Measurements from ENCODE around the gene RNF26.
A peak's percentile ranks its signal among the peaks of the same experiment; 100 is the strongest.

Gene RNF26

GRCh38 chr11:119355091-119355843, 20.9 kb downstream of the RNF26 start:
- DNase-seq, result no peak

- peak; percentile 71 for DNase-seq
Measured at GRCh38 chr11:119356349-119357031, 22.2 kb downstream of the RNF26 start.

- DNase-seq, result no peak
Measured at GRCh38 chr11:119357074-119357473, 22.7 kb downstream of the RNF26 start.

GRCh38 chr11:119359365-119360214, 25.3 kb downstream of the RNF26 start:
- peak; percentile 47 for DNase-seq

GRCh38 chr11:119361056-119361787, 26.9 kb downstream of the RNF26 start:
- DNase-seq, result peak; percentile 87

GRCh38 chr11:119361941-119362725, 27.8 kb downstream of the RNF26 start:
- DNase-seq, result peak; percentile 54

GRCh38 chr11:119362741-119363080, 28.4 kb downstream of the RNF26 start:
- no peak for DNase-seq

GRCh38 chr11:119363081-119363850, 28.9 kb downstream of the RNF26 start:
- DNase-seq, result no peak

- DNase-seq, result peak; percentile 65
Measured at GRCh38 chr11:119363851-119364590, 29.7 kb downstream of the RNF26 start.

- DNase-seq, result peak; percentile 49
Measured at GRCh38 chr11:119365071-119365591, 30.8 kb downstream of the RNF26 start.

GRCh38 chr11:119366690-119367620, 32.6 kb downstream of the RNF26 start:
- no peak for DNase-seq

- peak; percentile 24 for DNase-seq
Measured at GRCh38 chr11:119367661-119368120, 33.4 kb downstream of the RNF26 start.

- DNase-seq, result no peak
Measured at GRCh38 chr11:119368121-119369034, 34.1 kb downstream of the RNF26 start.

GRCh38 chr11:119369132-119369925, 35.0 kb downstream of the RNF26 start:
- no peak for DNase-seq

- DNase-seq, result no peak
Measured at GRCh38 chr11:119370486-119371046, 36.2 kb downstream of the RNF26 start.

- DNase-seq, result no peak
Measured at GRCh38 chr11:119371067-119371601, 36.8 kb downstream of the RNF26 start.
